Activated T-cell treated with anti-CD3 and anti-CD28 coated beads, Interleukin-2, amount 50 U/mL, for 4 hours (primary cell): ENCODE results near the gene SDK1. TPM values are rescaled to one million over a fixed set of nuclear protein-coding genes. Genes with fewer than 3 reads are reported as not detected.

Experiments used
- ATAC-seq, 2 donors: fragments of 200-7000 bp; cut with Tn5 transposase; one replicate each; pipeline ENCODE4 v1.10.0; 2021
- DNase-seq: peaks from one replicate; pipeline ENCODE4 v3.0.0-alpha.2; 2020
- H3K27me3 Mint-ChIP-seq: one replicate; pipeline ENCODE4 v1.8.0; 2021; ENCODE audit warnings: low read depth, mixed read lengths
- H3K36me3 Mint-ChIP-seq: one replicate; pipeline ENCODE4 v1.8.0; 2022; ENCODE audit warnings: mixed read lengths; ENCODE audit not compliant: insufficient read depth
- H3K4me1 Mint-ChIP-seq: one replicate; pipeline ENCODE4 v1.8.0; 2021; ENCODE audit warnings: low read depth, mixed read lengths
- H3K4me3 Mint-ChIP-seq: one replicate; pipeline ENCODE4 v1.8.0; 2021; ENCODE audit warnings: mild to moderate bottlenecking, moderate library complexity, mixed read lengths
- H3K9me3 Mint-ChIP-seq: one replicate; pipeline ENCODE4 v1.8.0; 2021; ENCODE audit warnings: mixed read lengths
- total RNA-seq, 3 donors: library from RNA; stranded (reverse); gene quantifications; one replicate each; pipeline ENCODE4 v1.2.1, GENCODE V29; 2021

SDK1 gene
- total RNA-seq, 3 donors from 2014 or later = 0.05 to 0.79 (median 0.40) TPM

DNA sequence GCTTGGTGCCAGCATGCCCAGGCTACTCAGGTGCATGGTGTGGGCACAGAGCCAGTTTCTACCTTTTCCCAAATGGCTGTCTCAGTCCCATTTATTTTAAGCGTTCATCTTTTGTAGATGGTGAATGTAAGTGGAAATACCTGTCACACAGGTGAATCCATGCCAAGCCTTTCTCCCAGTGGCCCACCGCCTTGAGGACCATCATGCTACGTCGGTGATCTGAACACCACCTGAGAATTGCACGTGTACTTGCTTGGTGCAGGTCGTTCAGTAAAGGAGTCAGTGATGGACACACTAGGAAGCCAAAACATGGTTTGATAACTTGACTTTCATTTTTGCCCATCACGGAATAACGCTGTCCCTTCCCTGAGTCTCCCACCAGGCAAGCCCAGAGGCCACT, 714.3 kb downstream of the SDK1 start:
- ATAC-seq = no peak

DNA sequence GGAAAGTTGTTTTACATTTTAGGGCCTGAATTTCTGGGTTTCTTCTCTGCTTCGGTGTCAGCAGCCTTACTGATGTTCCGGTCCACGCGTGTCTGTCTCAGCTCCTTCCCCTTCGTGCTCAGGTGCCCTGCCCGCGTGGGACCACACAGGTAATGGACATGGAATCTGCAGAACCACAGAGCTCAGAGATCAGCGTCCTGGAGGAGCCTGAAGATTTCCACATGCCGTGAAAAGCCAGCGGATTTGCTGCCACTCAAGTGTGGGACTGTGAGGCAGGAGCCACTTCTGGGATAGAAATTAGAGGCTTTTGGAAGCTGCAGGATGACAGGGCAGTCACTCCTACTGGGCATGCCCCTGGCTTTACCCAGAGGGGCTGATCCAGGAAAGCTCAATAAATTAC, 714.9 kb downstream of the SDK1 start:
- Mint-ChIP-seq H3K9me3 (peaks cover 10% of the 10 kb centered on the region), H3K36me3 (peaks cover 1% of the 10 kb centered on the region), H3K4me3 (no peak overlapping the region), H3K4me1 (no peaks in the 10 kb centered on the region), H3K27me3 (peaks cover 2% of the 10 kb centered on the region)
- ATAC-seq (no peak), DNase-seq (no peak)

More for the DNA sequence above, 714.3 kb downstream of the SDK1 start:
- Mint-ChIP-seq H3K36me3 (no peaks in the 10 kb centered on the region), H3K4me1 (no peaks in the 10 kb centered on the region), H3K27me3 (peaks cover 4% of the 10 kb centered on the region), H3K9me3 (peaks cover 8% of the 10 kb centered on the region), H3K4me3 (no peak overlapping the region)
- DNase-seq = no peak

DNA sequence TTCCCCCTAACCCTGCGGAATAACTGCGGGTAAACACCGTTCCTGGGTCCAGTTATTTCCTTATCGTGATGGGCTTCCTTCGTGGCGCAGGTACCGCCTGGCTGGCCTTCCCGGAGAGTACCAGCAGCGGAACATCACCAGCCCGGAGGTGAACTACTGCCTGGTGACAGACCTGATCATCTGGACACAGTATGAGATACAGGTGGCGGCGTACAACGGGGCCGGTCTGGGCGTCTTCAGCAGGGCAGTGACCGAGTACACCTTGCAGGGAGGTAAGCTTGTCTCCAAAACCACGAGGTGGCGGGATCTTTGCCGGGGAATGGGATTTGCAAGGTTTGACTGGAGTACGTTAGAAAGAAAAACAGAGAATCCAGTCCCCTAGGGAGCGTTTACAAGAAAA, 716.0 kb downstream of the SDK1 start:
- ATAC-seq = no peak
- Mint-ChIP-seq H3K36me3 (peaks cover 2% of the 10 kb centered on the region), H3K4me3 (no peak overlapping the region), H3K9me3 (peaks cover 12% of the 10 kb centered on the region), H3K4me1 (no peaks in the 10 kb centered on the region), H3K27me3 (peaks cover 2% of the 10 kb centered on the region)
- no peak for DNase-seq

DNA sequence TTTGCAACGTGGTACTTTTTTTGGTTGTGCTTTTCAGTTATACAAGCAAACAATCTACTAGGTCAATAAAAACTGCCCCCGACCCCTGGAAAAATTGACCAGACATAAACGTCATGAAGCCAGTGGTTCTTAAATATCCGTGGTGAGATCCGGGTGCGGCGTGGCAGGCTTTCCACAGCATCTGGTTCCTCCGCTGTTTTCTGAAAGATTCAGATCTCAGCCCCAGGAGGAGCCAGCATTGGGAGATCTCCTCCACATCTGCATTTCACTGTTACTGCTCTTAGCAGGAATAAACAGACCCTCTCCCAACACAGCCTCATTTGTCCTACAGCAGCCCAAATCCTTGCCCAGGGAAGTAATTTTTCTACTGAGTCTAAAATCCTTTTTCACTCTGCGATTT, 716.7 kb downstream of the SDK1 start:
- DNase-seq (no peak), ATAC-seq (no peak)
- no peaks in the 10 kb centered on the region for H3K4me1 Mint-ChIP-seq
- H3K36me3 Mint-ChIP-seq = peaks cover 2% of the 10 kb centered on the region
- peaks cover 12% of the 10 kb centered on the region for H3K9me3 Mint-ChIP-seq
- H3K27me3 Mint-ChIP-seq = peaks cover 2% of the 10 kb centered on the region
- no peak overlapping the region for H3K4me3 Mint-ChIP-seq

DNA sequence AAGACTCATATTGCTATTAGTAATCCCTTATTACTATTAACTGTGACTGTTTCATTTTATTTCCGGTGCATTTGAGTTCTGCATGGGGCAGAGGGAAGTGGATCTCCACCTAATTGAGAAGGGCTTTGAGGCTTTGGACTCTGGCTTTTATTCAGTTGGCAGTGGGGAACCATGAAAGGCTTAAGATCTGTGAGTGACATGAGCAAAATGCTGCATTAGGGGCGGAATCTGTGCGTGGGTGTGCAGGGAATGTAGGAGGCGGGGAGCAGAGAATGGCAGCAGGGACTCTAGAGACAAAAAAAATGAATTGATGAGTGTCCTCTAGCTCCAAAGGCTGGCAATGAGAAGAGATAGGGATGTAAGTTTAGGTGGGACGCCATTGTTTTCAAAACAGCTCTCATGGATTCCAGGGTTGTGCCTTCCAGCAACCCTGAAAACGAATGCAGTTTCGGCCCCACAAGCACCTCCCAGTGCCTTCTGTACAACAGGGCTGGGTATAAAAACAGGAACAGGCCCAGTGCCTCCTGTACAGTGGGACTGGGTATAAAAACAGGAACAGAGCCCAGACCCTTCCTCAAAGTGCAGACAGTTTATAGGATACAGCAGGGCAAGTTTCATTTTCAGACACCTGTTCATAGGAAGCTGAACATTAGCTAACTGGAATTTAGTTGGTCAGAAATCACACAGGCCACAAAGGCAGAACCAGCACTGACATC, 717.7 kb downstream of the SDK1 start:
- Mint-ChIP-seq H3K4me1 (no peaks in the 10 kb centered on the region), H3K9me3 (peaks cover 12% of the 10 kb centered on the region), H3K4me3 (no peak overlapping the region), H3K36me3 (peaks cover 2% of the 10 kb centered on the region), H3K27me3 (peaks cover 2% of the 10 kb centered on the region)
- no peak for ATAC-seq
- no peak for DNase-seq

DNA sequence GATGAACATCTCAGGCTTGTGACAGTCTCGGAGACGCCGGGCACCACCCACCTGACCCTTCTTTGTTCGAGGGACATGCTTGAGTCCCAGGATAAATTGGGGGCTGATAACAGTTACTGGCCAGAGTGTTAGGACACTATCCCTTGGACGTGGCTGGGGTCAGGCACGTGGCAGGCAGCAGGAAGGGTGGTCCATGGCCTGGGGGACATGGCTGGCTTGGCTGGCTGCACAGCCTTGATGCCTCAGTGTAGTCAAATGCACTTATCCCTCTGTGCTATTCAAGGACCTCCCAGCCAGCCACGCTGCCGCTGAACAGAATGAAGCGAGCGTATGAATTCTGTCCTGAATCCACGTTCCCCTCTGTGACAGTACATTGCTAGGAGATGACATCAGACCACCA, 719.0 kb downstream of the SDK1 start:
- Mint-ChIP-seq H3K27me3 (peaks cover 2% of the 10 kb centered on the region), H3K9me3 (peaks cover 12% of the 10 kb centered on the region), H3K36me3 (peaks cover 2% of the 10 kb centered on the region), H3K4me3 (no peak overlapping the region), H3K4me1 (no peaks in the 10 kb centered on the region)
- no peak for ATAC-seq
- no peak for DNase-seq

DNA sequence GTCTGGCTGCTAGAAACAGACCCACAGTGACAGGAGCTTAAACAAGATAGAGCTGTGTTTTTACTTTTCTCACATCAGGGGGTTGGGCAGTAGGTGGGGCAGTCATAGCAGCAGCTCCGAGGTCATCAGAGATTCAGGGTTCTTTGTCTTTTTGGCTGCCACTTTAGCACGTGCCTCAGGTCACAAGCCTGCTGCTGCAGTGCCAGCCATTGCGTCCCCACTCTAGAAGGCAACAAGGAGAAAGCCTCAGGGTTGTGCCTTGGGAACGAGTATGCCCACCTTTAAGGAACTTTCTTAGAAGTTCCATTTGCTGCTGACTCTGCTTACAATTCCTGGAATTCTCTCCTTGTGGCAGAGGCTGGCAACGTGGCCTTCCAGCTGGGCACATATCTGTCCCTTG, 720.4 kb downstream of the SDK1 start:
- Mint-ChIP-seq H3K4me1 (no peaks in the 10 kb centered on the region), H3K9me3 (peaks cover 12% of the 10 kb centered on the region), H3K27me3 (peaks cover 2% of the 10 kb centered on the region), H3K4me3 (no peak overlapping the region), H3K36me3 (peaks cover 2% of the 10 kb centered on the region)
- DNase-seq = no peak
- ATAC-seq = no peak

DNA sequence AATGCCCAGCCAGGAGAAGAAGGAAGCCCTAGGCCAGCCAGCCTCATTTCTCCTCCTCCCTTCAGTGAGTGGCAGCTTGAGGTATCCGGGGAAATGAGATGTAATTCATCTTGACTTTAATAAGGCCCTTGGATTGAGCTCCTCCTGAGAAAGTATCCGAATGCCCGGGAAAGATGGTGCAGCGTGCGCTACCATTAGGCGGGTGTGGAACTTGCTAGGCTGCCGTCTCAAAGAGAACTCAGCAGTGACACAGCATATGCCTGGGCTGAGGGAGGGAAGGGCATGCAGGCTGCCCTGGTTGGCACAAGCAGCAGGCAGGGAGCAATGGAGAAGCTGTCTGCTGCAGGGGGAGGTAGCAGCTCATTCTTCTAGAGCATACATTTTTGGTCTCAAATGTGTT, 721.2 kb downstream of the SDK1 start:
- Mint-ChIP-seq H3K9me3 (peaks cover 12% of the 10 kb centered on the region), H3K4me1 (no peaks in the 10 kb centered on the region), H3K4me3 (no peak overlapping the region), H3K27me3 (peaks cover 2% of the 10 kb centered on the region), H3K36me3 (peaks cover 2% of the 10 kb centered on the region)
- ATAC-seq = no peak
- no peak for DNase-seq

DNA sequence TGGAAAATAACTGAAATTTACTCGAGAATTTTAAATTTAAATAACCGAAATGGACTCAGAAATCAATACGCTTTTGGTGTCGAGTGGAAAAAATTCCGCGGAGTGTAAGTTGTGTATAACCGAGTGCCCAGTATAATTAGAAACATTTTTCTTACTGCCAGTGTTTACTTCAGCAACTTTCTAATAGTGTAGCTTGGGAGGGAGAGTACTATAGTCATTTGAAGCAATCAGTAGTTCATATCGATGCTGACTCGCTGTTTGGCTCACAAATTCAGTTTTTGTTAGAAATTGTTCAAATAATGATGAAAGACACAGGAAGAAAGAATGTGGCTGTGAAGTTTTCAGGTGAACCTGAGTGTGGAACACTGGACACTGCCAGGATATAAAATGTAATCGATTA, 722.5 kb downstream of the SDK1 start:
- Mint-ChIP-seq H3K4me1 (no peaks in the 10 kb centered on the region), H3K4me3 (no peak overlapping the region), H3K27me3 (peaks cover 2% of the 10 kb centered on the region), H3K36me3 (peaks cover 2% of the 10 kb centered on the region), H3K9me3 (peaks cover 7% of the 10 kb centered on the region)
- no peak for ATAC-seq
- DNase-seq = no peak

DNA sequence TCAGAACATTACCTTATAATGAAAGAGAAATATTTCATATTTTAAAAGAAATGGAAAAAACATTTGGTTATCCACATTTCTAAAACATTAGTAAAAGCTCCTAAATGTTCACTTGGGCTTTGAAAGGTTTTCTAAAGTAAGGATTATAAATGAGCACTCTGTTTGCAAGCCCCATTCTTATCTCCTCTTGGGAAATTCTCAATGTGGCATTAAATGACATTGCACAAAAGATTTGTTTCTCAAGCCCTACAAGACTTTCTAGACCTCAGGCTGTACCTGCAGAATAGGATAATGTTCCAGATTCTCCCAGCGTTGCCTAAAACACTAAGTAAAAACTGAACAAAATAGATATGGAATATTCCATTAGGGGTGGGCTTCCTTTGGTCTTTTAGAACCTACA, 723.1 kb downstream of the SDK1 start:
- Mint-ChIP-seq H3K27me3 (peaks cover 2% of the 10 kb centered on the region), H3K36me3 (peaks cover 2% of the 10 kb centered on the region), H3K4me3 (no peak overlapping the region), H3K9me3 (peaks cover 4% of the 10 kb centered on the region), H3K4me1 (no peaks in the 10 kb centered on the region)
- no peak for DNase-seq
- ATAC-seq = no peak

DNA sequence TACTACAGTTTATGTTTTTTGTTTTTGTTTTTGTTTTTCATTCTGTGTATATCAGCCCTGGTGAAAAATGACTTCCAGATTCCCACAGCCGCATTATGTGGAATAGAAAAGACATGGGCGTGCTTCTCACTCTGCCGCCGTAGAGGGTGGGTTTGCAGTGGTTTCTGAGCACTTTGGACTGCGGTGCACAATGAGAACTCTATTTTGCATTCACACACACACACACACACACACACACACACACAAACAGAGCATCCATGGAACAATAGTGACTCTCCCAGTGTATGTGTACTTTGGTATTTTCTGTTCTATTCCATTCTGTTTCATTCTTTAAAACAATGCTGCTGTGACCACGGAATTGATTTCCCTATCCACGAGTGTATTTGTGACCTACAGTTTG, 723.8 kb downstream of the SDK1 start:
- no peak overlapping the region for H3K4me3 Mint-ChIP-seq
- peaks cover 2% of the 10 kb centered on the region for H3K27me3 Mint-ChIP-seq
- DNase-seq (no peak), ATAC-seq (no peak)
- H3K4me1 Mint-ChIP-seq = no peaks in the 10 kb centered on the region
- H3K36me3 Mint-ChIP-seq = peaks cover 2% of the 10 kb centered on the region
- peaks cover 4% of the 10 kb centered on the region for H3K9me3 Mint-ChIP-seq

DNA sequence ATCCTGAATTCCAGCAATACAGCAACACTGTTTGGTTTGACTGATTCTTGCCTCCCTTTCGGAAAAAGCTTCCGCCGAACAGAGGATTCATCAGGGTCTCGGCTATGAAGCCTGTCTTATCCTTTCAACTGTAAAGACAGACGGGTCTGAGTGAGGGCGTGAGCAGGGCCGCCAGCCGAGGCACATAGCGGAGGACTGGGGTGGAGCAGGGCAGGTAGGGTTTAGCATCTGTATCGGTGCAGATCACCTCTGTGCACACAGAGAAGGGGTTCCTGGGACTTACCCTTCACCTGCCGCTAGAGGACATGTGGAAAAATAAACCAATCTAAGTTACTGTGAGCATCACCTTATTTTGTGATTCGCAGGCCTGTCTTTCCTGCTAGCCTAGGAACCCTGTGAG, 724.2 kb downstream of the SDK1 start:
- peaks cover 2% of the 10 kb centered on the region for H3K27me3 Mint-ChIP-seq
- H3K4me3 Mint-ChIP-seq = no peak overlapping the region
- H3K9me3 Mint-ChIP-seq = peaks cover 4% of the 10 kb centered on the region
- no peak for ATAC-seq
- H3K4me1 Mint-ChIP-seq = no peaks in the 10 kb centered on the region
- no peak for DNase-seq
- peaks cover 2% of the 10 kb centered on the region for H3K36me3 Mint-ChIP-seq

DNA sequence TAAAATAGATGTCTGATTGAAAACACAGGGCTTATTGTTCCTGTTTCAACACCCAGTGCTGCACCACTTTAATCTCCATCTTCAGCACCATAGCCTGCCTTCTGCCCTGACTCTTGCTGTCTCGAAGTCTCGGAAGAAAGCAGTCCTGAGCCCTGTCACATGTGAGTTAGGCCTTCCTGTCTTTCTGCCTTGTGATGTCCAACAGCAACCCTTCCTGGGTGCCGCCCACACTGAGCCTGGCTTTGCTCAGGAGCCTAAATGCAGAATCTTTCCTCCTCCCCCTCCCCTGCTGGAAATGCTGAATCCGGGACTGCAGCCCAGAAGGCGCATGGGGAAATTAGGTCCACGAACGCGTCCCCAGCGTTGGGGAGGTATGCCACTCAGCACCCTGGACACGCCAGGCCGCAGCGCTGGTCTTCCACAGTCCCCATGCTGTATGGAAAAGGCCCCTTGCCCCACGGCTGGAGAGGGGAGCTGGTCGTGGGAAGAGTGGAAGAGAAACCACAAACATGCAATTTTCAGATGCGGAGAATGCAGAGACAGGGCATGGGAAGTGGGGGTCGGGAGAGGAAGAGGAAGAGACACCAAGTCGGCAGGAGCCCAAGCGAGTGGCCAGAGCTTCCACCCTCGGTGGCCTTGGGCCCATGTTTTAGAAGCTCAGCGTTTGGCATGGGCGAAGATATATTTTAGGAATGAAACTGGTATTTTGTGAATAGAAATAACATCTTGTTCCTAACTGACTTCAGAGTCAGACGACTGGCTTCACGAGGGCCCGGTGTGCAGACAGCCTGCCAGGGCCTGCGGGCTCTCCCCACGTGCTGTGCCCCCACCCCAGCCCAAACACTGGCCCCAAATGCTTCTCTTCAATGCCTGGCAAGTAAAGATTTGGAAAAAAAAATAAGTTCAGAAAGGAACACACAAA, 724.9 kb downstream of the SDK1 start:
- peaks cover 2% of the 10 kb centered on the region for H3K27me3 Mint-ChIP-seq
- DNase-seq (no peak), ATAC-seq (no peak)
- H3K4me1 Mint-ChIP-seq = no peaks in the 10 kb centered on the region
- peaks cover 2% of the 10 kb centered on the region for H3K9me3 Mint-ChIP-seq
- H3K36me3 Mint-ChIP-seq = peaks cover under 1% of the 10 kb centered on the region
- H3K4me3 Mint-ChIP-seq = no peak overlapping the region

DNA sequence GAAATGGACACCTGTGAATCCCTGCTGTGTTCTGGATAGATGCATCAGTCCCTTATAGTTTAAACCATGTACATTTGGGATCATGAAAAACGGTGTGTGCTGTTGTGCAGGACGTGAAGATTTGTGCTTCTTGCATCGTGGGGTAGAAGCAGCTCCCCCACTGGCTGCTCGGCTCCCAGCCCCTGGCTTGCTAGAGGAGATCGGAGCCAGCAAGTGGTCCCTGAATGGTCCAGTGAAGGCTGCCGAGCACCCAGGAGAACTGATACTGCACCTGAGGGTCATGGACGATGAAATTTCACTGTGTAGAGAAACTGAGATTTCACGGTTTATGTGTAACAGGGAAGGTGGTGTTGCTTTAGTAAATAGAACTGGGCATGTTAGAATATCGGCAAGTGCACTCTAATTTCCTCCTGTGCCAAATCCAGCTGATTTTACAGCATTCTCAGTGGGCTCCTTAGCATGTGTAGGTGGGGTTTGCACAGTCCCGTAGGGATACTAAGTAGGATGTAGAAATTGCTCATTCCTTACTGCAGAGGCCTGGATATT, 726.0 kb downstream of the SDK1 start:
- no peaks in the 10 kb centered on the region for H3K36me3 Mint-ChIP-seq
- peaks cover 2% of the 10 kb centered on the region for H3K27me3 Mint-ChIP-seq
- H3K4me3 Mint-ChIP-seq = no peak overlapping the region
- H3K9me3 Mint-ChIP-seq = no peaks in the 10 kb centered on the region
- ATAC-seq = no peak
- DNase-seq = no peak
- H3K4me1 Mint-ChIP-seq = no peaks in the 10 kb centered on the region

DNA sequence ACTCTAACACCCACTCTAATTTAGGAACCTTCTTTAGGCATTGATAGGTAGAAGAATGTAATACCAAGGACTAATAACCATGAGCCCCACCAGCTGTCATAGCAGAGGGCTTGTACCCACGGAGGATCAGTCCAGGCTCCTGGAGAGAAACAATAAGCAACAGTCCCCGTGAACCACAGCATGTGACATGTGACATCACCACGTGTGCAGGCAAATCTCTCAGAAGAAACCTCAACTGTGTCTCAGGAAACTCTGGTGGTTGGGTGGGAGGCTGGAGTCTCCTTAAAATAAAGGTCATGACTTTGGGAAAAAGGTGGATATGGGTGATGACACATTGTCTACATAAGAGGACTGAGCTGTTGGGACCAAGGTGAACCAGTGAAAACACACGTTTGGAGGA, 727.2 kb downstream of the SDK1 start:
- H3K4me3 Mint-ChIP-seq = no peak overlapping the region
- no peaks in the 10 kb centered on the region for H3K4me1 Mint-ChIP-seq
- H3K27me3 Mint-ChIP-seq = no peaks in the 10 kb centered on the region
- ATAC-seq (no peak), DNase-seq (no peak)
- H3K36me3 Mint-ChIP-seq = no peaks in the 10 kb centered on the region
- H3K9me3 Mint-ChIP-seq = no peaks in the 10 kb centered on the region
